Measurements from ENCODE around the gene INTS7.

DNA sequence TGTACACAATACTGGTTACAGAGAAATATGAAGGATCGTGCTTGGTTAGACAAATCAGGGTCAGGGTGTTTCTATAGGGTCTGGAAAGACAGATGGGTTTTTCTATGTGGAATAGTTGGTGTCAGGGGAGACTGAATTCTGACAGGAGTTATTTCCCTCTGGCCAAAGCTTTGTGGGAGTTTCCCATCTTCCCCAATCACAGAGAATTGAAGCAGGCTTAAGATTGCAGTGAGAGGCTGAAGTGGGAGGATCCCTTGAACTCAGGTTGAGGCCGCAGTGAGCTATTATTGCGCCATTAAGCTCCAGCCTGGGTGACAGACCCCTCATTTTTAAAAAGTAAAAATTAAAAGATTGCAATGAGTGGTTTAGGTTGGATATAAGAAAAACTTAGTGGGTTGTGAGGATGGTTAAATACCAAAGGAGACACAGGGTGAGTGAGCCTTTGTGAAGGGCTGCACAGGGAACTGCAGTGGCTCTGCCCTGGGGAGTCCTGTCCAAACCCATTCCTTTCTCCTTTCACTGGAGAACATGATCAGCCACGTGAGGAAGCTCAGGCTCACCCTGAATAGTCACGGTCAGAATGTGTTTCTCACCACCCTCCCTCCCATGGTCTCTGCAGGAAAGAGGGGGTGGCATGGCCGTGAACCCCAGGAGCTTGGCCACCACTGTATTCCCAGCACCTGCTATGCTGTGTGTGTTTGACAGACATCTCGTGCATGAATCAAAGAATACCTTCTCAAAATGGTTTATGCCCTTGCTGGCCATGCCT, 101.2 kb downstream of the INTS7 start:
- no peak for TF ChIP-seq TAF1 (IDR thresholded peaks at IDR 0.05; ENCODE audit: borderline replicate concordance, insufficient read depth, low read length)
- no peak for TF ChIP-seq POLR2AphosphoS5 (IDR thresholded peaks at IDR 0.05; ENCODE audit: low read depth, low read length)
- TF ChIP-seq SIN3A (IDR thresholded peaks at IDR 0.05; ENCODE audit: borderline replicate concordance, insufficient read depth, low read length), result no peak
- TF ChIP-seq REST (IDR thresholded peaks at IDR 0.05; ENCODE audit: insufficient read depth in 1 of 2, low read depth in 2 of 2, low read length in 2 of 2), result no peak
- TF ChIP-seq FOXP2 (optimal IDR thresholded peaks at IDR 0.05; ENCODE audit: borderline replicate concordance, extremely low read depth, extremely low read length, insufficient read depth), result no peak
